Calu3 (cell line): ENCODE data around the gene FREM1. TPM values are rescaled to one million over a fixed set of nuclear protein-coding genes. Genes with fewer than 3 reads are reported as not detected.

Experiments used
- BruUV-seq: library from RNA; stranded (reverse); fragments of 400-500 nt; replicated peaks from 2 replicates; lab custom pipeline; 2021; lab: Mats Ljungman, UMichigan
- CTCF ChIA-PET: fragments of 300-600 bp; sonication (Branson Sonifier 250); formaldehyde crosslinking; loops from one replicate; lab custom pipeline; 2022; ENCODE audit warnings: antibody characterized with exemption; lab: Charles Lee
- DNase-seq: peaks from one replicate; pipeline ENCODE4 v3.0.0; 2022
- H3K27ac Mint-ChIP-seq: one replicate; pipeline ENCODE4 v1.8.0; 2022; ENCODE audit warnings: mixed read lengths; ENCODE audit not compliant: unreplicated experiment
- H3K27me3 Mint-ChIP-seq: one replicate; pipeline ENCODE4 v1.8.0; 2022; ENCODE audit warnings: mixed read lengths; ENCODE audit not compliant: unreplicated experiment
- H3K36me3 Mint-ChIP-seq: one replicate; pipeline ENCODE4 v1.8.0; 2022; ENCODE audit warnings: mild to moderate bottlenecking, moderate library complexity, mixed read lengths; ENCODE audit not compliant: insufficient read depth, unreplicated experiment
- H3K4me1 Mint-ChIP-seq: one replicate; pipeline ENCODE4 v1.8.0; 2022; ENCODE audit warnings: mild to moderate bottlenecking, low read depth, mixed read lengths; ENCODE audit not compliant: unreplicated experiment
- H3K4me3 Mint-ChIP-seq: one replicate; pipeline ENCODE4 v1.8.0; 2022; ENCODE audit warnings: mild to moderate bottlenecking, low read depth, moderate library complexity, mixed read lengths; ENCODE audit not compliant: unreplicated experiment
- H3K9me3 Mint-ChIP-seq: one replicate; pipeline ENCODE4 v1.8.0; 2022; ENCODE audit warnings: low read depth, mixed read lengths; ENCODE audit not compliant: unreplicated experiment
- intact Hi-C: fragments of 100-400 bp; cut with micrococcal nuclease; formaldehyde crosslinking; loops from one replicate; pipeline ENCODE4 v1.10.0; 2022; ENCODE audit not compliant: unreplicated experiment
- total RNA-seq: library from RNA; stranded (reverse); gene quantifications from 2 replicates; pipeline ENCODE4 v1.2.3, GENCODE V29; 2022
- TF ChIP-seq, protein P1 (sequence below): fragments of 200-600 bp; IDR thresholded peaks from one replicate; pipeline ENCODE4 v1.8.0; 2022; ENCODE audit warnings: antibody characterized with exemption; ENCODE audit not compliant: unreplicated experiment

FREM1 gene
- total RNA-seq, 1 experiment from 2014 or later, result not detected

- Mint-ChIP-seq H3K36me3 (no peaks in the 10 kb centered on the region), H3K27me3 (peaks cover 51% of the 10 kb centered on the region), H3K9me3 (no peaks in the 10 kb centered on the region), H3K27ac (no peak overlapping the region), H3K4me3 (no peak overlapping the region), H3K4me1 (no peaks in the 10 kb centered on the region)
- intact Hi-C loops, result no loop called here
- CTCF ChIA-PET, result no interaction called here
- TF ChIP-seq, protein P1, sequence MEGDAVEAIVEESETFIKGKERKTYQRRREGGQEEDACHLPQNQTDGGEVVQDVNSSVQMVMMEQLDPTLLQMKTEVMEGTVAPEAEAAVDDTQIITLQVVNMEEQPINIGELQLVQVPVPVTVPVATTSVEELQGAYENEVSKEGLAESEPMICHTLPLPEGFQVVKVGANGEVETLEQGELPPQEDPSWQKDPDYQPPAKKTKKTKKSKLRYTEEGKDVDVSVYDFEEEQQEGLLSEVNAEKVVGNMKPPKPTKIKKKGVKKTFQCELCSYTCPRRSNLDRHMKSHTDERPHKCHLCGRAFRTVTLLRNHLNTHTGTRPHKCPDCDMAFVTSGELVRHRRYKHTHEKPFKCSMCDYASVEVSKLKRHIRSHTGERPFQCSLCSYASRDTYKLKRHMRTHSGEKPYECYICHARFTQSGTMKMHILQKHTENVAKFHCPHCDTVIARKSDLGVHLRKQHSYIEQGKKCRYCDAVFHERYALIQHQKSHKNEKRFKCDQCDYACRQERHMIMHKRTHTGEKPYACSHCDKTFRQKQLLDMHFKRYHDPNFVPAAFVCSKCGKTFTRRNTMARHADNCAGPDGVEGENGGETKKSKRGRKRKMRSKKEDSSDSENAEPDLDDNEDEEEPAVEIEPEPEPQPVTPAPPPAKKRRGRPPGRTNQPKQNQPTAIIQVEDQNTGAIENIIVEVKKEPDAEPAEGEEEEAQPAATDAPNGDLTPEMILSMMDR, result no peak
- DNase-seq, result no peak
- BruUV-seq, result no TSS peak
Observed at GRCh38 chr9:14824481-14824880, 85.7 kb downstream of the FREM1 start.

GRCh38 chr9:14823800-14824199 is 86.4 kb downstream of the FREM1 start:
- H3K27ac Mint-ChIP-seq, result no peak overlapping the region
- no TSS peak for BruUV-seq
- CTCF ChIA-PET, result no interaction called here
- DNase-seq, result no peak
- H3K27me3 Mint-ChIP-seq, result peaks cover 51% of the 10 kb centered on the region
- TF ChIP-seq, protein P1, result no peak
- intact Hi-C loops, result no loop called here
- H3K4me3 Mint-ChIP-seq, result no peak overlapping the region
- H3K4me1 Mint-ChIP-seq, result no peaks in the 10 kb centered on the region
- no peaks in the 10 kb centered on the region for H3K36me3 Mint-ChIP-seq
- H3K9me3 Mint-ChIP-seq, result no peaks in the 10 kb centered on the region

DNA sequence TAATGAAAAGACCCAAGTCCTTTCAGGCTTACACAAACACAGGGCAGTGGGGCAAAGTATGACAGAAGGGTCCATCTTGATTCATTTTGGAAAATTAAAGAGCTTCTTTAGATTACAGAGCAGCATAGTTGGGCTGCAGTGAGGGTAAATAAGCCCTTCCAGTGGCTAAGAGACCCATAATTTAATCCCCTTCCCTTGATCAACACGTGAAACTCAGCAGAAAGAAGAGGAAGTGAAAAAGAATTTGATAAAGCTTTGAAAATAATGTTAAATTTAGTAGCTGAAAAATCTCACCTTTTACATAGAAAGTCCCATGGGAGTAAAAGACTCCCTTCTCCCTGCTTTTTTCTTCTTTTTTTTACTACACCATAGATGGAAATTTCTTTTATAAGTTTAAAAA is 87.6 kb downstream of the FREM1 start:
- CTCF ChIA-PET, result no interaction called here
- DNase-seq, result no peak
- no peak overlapping the region for H3K4me3 Mint-ChIP-seq
- no peaks in the 10 kb centered on the region for H3K9me3 Mint-ChIP-seq
- no TSS peak for BruUV-seq
- no peaks in the 10 kb centered on the region for H3K36me3 Mint-ChIP-seq
- no peaks in the 10 kb centered on the region for H3K4me1 Mint-ChIP-seq
- H3K27me3 Mint-ChIP-seq, result peaks cover 51% of the 10 kb centered on the region
- no peak overlapping the region for H3K27ac Mint-ChIP-seq
- TF ChIP-seq, protein P1, result no peak
- intact Hi-C loops, result no loop called here

GRCh38 chr9:14819183-14819582 is 91.0 kb downstream of the FREM1 start:
- Mint-ChIP-seq H3K9me3 (no peaks in the 10 kb centered on the region), H3K27ac (no peak overlapping the region), H3K36me3 (no peaks in the 10 kb centered on the region), H3K4me1 (no peaks in the 10 kb centered on the region), H3K27me3 (peaks cover 33% of the 10 kb centered on the region), H3K4me3 (no peak overlapping the region)
- TF ChIP-seq, protein P1, result no peak
- CTCF ChIA-PET, result no interaction called here
- intact Hi-C loops, result no loop called here
- BruUV-seq, result no TSS peak
- DNase-seq, result no peak
